ENCODE measurements around the gene NRXN2. TPM values are rescaled to one million over a fixed set of nuclear protein-coding genes. Genes with fewer than 3 reads are reported as not detected.

The NRXN2 gene
- polyA plus RNA-seq, 3 donors: 1.2 to 4.6 (median 2.7) TPM

DNA sequence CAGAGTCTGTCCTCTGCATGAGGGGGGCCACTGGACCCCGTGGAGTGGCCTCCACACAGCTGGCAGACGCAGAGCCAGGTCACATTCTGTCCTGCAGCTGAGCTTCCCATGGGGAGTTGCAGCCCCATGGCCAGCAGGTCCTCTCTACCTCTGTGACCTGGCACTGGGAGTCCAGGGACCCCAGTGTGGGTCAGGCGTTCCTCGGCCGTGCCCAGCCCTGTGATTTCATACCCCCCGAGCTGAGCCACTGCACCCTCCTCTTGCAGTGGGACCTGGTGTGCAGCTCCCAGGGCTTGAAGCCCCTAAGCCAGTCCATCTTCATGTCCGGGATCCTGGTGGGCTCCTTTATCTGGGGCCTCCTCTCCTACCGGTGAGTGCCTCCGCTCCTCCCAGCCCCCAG, 164.1 kb downstream of the NRXN2 start:
- WGBS, 3 donors: 88 to 93% (median 88%) methylated on average over 9 of the region's 9 CpGs
- H3K27ac ChIP-seq (ENCODE audit: low read depth, low read length): no peak overlapping the region

DNA sequence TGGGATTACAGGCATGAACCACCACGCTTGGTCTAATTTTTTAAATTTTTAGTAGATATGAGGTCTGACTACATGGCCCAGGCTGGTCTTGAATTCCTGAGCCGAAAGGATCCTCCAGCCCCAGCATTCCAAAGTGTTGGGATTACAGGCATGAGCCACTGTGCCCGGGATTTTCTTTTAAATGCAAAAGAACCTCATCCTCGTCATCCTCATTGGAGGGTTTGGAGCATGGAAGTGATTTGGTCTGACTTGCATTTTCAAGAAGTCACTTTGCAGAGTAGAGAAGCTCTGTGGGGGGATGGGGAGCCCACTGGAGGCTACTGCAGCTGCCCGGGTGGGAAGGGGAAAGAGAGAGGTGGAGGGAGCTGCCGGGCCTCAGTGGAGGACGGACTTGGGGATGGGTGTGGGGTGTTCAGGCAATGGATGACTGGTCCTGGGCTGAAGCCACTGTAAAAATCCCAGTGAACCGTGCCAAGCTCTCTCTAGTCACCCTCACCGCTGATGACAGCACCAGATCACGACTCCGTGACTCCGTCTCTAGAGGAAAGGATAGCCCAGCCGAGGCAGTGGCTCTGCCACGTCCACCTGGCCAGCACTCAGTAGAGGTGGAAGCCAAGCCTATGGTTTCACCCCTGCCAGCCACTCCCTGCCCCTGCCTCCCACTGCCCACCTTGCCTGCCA, 164.8 kb downstream of the NRXN2 start:
- 83 to 91% (median 83%) methylated on average over 14 of the region's 14 CpGs for WGBS, 3 donors
- H3K27ac ChIP-seq (ENCODE audit: low read depth, low read length): no peak overlapping the region

DNA sequence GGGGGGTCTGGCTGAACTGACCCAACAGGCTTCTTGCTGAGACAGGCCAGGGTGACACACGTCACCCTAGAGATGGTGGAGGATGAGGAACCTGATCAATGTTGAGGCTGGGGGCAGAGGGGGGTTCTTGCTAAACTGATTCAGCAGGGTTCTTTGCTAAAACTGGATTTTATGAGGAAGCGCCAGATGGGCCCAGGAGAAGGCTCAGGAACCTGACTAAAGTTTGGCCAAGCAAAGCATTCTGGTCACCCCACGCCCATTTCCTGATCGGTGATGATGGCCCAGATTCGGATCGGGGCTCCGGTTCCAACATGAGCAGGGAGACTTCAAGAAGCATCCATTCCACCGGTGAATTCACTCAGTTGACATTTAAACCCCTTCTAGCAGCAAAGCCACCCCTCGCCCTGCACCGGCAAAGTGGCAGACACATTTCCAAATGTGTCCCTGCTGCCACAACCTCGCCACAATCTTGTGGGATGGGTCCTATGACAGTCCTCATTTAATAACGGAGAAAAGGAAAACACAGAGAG, 166.2 kb downstream of the NRXN2 start:
- WGBS, 3 donors: 85 to 91% (median 88%) methylated on average over 12 of the region's 12 CpGs
- no peak overlapping the region for H3K27ac ChIP-seq (ENCODE audit: low read depth, low read length)

Other genes with a start within 250 kb of the NRXN2 start
- under 1 TPM in 1 of 3 donors, not detected in 2; 0.04 TPM for gene SLC22A11, start 167.3 kb downstream of the NRXN2 start, polyA plus RNA-seq
- under 1 TPM in 2 of 3 donors, not detected in 1; 0.02 to 0.09 TPM for gene SLC22A12, start 132.0 kb downstream of the NRXN2 start, polyA plus RNA-seq
- gene RASGRP2, start 20.9 kb upstream of the NRXN2 start, polyA plus RNA-seq: 10 to 100 TPM in 2 of 3 donors, 1 to 10 TPM in 1; 9.8 to 96.4 (median 26.9) TPM
- gene PYGM, start 36.8 kb upstream of the NRXN2 start, polyA plus RNA-seq: 1 to 10 TPM; 3.2 to 9.6 (median 8.7) TPM
- gene SF1, start 55.3 kb upstream of the NRXN2 start, polyA plus RNA-seq: 100 to 1,000 TPM in 2 of 3 donors, 10 to 100 TPM in 1; 51.6 to 156 (median 124) TPM
- gene MAP4K2, start 80.0 kb upstream of the NRXN2 start, polyA plus RNA-seq: 10 to 100 TPM in 2 of 3 donors, 1 to 10 TPM in 1; 6.4 to 23.2 (median 15.4) TPM
- 10 to 100 TPM; 13.9 to 15.7 (median 14.6) TPM for gene MEN1, start 87.4 kb upstream of the NRXN2 start, polyA plus RNA-seq
- gene CDC42BPG, start 121.5 kb upstream of the NRXN2 start, polyA plus RNA-seq: 1 to 10 TPM in 2 of 3 donors, under 1 TPM in 1; 0.90 to 9.7 (median 1.4) TPM
- gene EHD1, start 155.4 kb upstream of the NRXN2 start, polyA plus RNA-seq: 10 to 100 TPM; 10.3 to 68.5 (median 22.9) TPM
- 10 to 100 TPM; 12.4 to 14.7 (median 14.5) TPM for gene ATG2A, start 194.0 kb upstream of the NRXN2 start, polyA plus RNA-seq
- gene PPP2R5B, start 201.5 kb upstream of the NRXN2 start, polyA plus RNA-seq: 10 to 100 TPM in 2 of 3 donors, 1 to 10 TPM in 1; 10.0 to 17.9 (median 13.0) TPM
- gene GPHA2, start 212.7 kb upstream of the NRXN2 start, polyA plus RNA-seq: 1 to 10 TPM in 1 of 3 donors, not detected in 2; 3.6 TPM
- under 1 TPM in 1 of 3 donors, not detected in 2; 0.08 TPM for gene MAJIN, start 248.9 kb upstream of the NRXN2 start, polyA plus RNA-seq